WTC11 (cell line): ENCODE data around the gene ARHGAP23.

Experiments
- CTCF ChIP-seq: fragments of 200-600 bp; IDR thresholded peaks from 2 replicates; pipeline ENCODE4 v1.8.0; 2022; ENCODE audit warnings: antibody characterized with exemption
- E2F5 ChIP-seq: sonication (generic); formaldehyde crosslinking; IDR thresholded peaks from 2 replicates; pipeline ENCODE4 v1.8.1; 2022; ENCODE audit warnings: mild to moderate bottlenecking, moderate library complexity, missing genetic modification reagents
- ESRRA ChIP-seq: sonication (generic); formaldehyde crosslinking; IDR thresholded peaks from 2 replicates; pipeline ENCODE4 v1.8.1; 2022; ENCODE audit warnings: mild to moderate bottlenecking, missing genetic modification reagents, borderline replicate concordance
- HMGXB4 ChIP-seq: sonication (generic); formaldehyde crosslinking; IDR thresholded peaks from 2 replicates; pipeline ENCODE4 v1.8.1; 2023; ENCODE audit warnings: mild to moderate bottlenecking, moderate library complexity, missing genetic modification reagents
- IRF1 ChIP-seq: sonication (generic); formaldehyde crosslinking; IDR thresholded peaks from 2 replicates; pipeline ENCODE4 v1.8.0; 2023; ENCODE audit warnings: missing genetic modification reagents
- ZNF232 ChIP-seq: sonication (generic); formaldehyde crosslinking; IDR thresholded peaks from 2 replicates; pipeline ENCODE4 v1.8.0; 2022; ENCODE audit warnings: mild to moderate bottlenecking, missing genetic modification reagents

GRCh38 chr17:38560503-38561318 is 132.4 kb downstream of the ARHGAP23 start:
- TF ChIP-seq IRF1 (no peak), ESRRA (CRISPR knock-in tag) (no peak), E2F5 (CRISPR knock-in tag) (no peak), HMGXB4 (no peak), CTCF (no peak), ZNF232 (CRISPR knock-in tag) (no peak)
